HepG2 (cell line): Measurements from ENCODE around the gene FYTTD1. TPM values are rescaled to one million over a fixed set of nuclear protein-coding genes. Genes with fewer than 3 reads are reported as not detected.

ENCODE experiments used
- CBFB ChIP-seq: sonication (generic); formaldehyde crosslinking; IDR thresholded peaks from 2 replicates; pipeline ENCODE4 v1.4.0; 2020; ENCODE audit warnings: missing genetic modification reagents
- CBX1 ChIP-seq: IDR thresholded peaks from one replicate; pipeline ENCODE4 v1.6.1; 2016; ENCODE audit warnings: antibody characterized with exemption, low read depth
- CHD2 ChIP-seq: IDR thresholded peaks from 2 replicates; pipeline ENCODE4 v1.6.1; 2011; ENCODE audit warnings: low read depth, low read length, improper control_type of control experiment
- GRHL1 ChIP-seq: sonication (generic); formaldehyde crosslinking; conservative IDR thresholded peaks from 2 replicates; pipeline ENCODE4 v1.8.0; 2022; ENCODE audit warnings: missing genetic modification reagents
- GTF2F1 ChIP-seq: fragments of 150-350 bp; IDR thresholded peaks from 2 replicates; pipeline ENCODE4 v1.6.1; 2014; ENCODE audit warnings: low read length
- HIVEP1 ChIP-seq: sonication (generic); formaldehyde crosslinking; IDR thresholded peaks from 2 replicates; pipeline ENCODE4 v1.4.0; 2020; ENCODE audit warnings: mild to moderate bottlenecking, missing genetic modification reagents
- JUNB ChIP-seq: sonication (generic); formaldehyde crosslinking; IDR thresholded peaks from 2 replicates; pipeline ENCODE4 v1.8.0; 2022; ENCODE audit warnings: missing genetic modification reagents, mild to moderate bottlenecking, borderline replicate concordance
- JUND ChIP-seq: sonication (generic); formaldehyde crosslinking; IDR thresholded peaks from 2 replicates; pipeline ENCODE4 v1.8.0; 2022; ENCODE audit warnings: mild to moderate bottlenecking, missing genetic modification reagents
- RAD21 ChIP-seq: fragments of 450-650 bp; formaldehyde crosslinking; IDR thresholded peaks from 2 replicates; pipeline ENCODE4 v1.5.0; 2020; ENCODE audit warnings: mild to moderate bottlenecking
- SMAD1 ChIP-seq: sonication (generic); formaldehyde crosslinking; IDR thresholded peaks from 2 replicates; pipeline ENCODE4 v1.4.0; 2020; ENCODE audit warnings: missing genetic modification reagents, low read depth, mild to moderate bottlenecking, borderline replicate concordance
- SMC3 ChIP-seq: IDR thresholded peaks from 2 replicates; pipeline ENCODE4 v1.6.1; 2011; ENCODE audit warnings: low read length, improper control_type of control experiment
- STAG1 ChIP-seq: sonication (generic); formaldehyde crosslinking; IDR thresholded peaks from 2 replicates; pipeline ENCODE4 v1.4.0; 2020; ENCODE audit warnings: missing genetic modification reagents
- WIZ ChIP-seq: sonication (generic); formaldehyde crosslinking; IDR thresholded peaks from 2 replicates; pipeline ENCODE4 v1.5.1; 2020; ENCODE audit warnings: mild to moderate bottlenecking, missing genetic modification reagents
- ZBTB34 ChIP-seq: sonication (generic); formaldehyde crosslinking; IDR thresholded peaks from 2 replicates; pipeline ENCODE4 v1.8.0; 2022; ENCODE audit warnings: mild to moderate bottlenecking, missing genetic modification reagents
- ZC3H13 ChIP-seq: sonication (generic); formaldehyde crosslinking; IDR thresholded peaks from 2 replicates; pipeline ENCODE4 v1.8.1; 2023; ENCODE audit warnings: mild to moderate bottlenecking, missing genetic modification reagents, moderate library complexity
- ZNF230 ChIP-seq: sonication (generic); formaldehyde crosslinking; IDR thresholded peaks from 2 replicates; pipeline ENCODE4 v1.4.0; 2020; ENCODE audit warnings: mild to moderate bottlenecking, missing genetic modification reagents
- ZNF296 ChIP-seq: sonication (generic); formaldehyde crosslinking; conservative IDR thresholded peaks from 2 replicates; pipeline ENCODE4 v1.5.0; 2020; ENCODE audit warnings: mild to moderate bottlenecking, missing genetic modification reagents
- ZNF317 ChIP-seq: sonication (generic); formaldehyde crosslinking; IDR thresholded peaks from 2 replicates; pipeline ENCODE4 v1.5.0; 2020; ENCODE audit warnings: mild to moderate bottlenecking, missing genetic modification reagents
- ZNF382 ChIP-seq: sonication (generic); formaldehyde crosslinking; IDR thresholded peaks from 2 replicates; pipeline ENCODE4 v1.5.0; 2020; ENCODE audit warnings: missing genetic modification reagents, mild to moderate bottlenecking, borderline replicate concordance
- ZNF558 ChIP-seq: sonication (generic); formaldehyde crosslinking; IDR thresholded peaks from 2 replicates; pipeline ENCODE4 v1.9.0; 2022; ENCODE audit warnings: mild to moderate bottlenecking, missing genetic modification reagents, borderline replicate concordance
- ZNF570 ChIP-seq: sonication (generic); formaldehyde crosslinking; IDR thresholded peaks from 2 replicates; pipeline ENCODE4 v1.4.0; 2020; ENCODE audit warnings: mild to moderate bottlenecking, missing genetic modification reagents, borderline replicate concordance
- ZNF720 ChIP-seq: sonication (generic); formaldehyde crosslinking; IDR thresholded peaks from 2 replicates; pipeline ENCODE4 v1.4.0; 2020; ENCODE audit warnings: missing genetic modification reagents
- ZNF788 ChIP-seq: sonication (generic); formaldehyde crosslinking; IDR thresholded peaks from 2 replicates; pipeline ENCODE4 v1.5.0; 2020; ENCODE audit warnings: mild to moderate bottlenecking, missing genetic modification reagents, borderline replicate concordance
- ZNF850 ChIP-seq: sonication (generic); formaldehyde crosslinking; conservative IDR thresholded peaks from 2 replicates; pipeline ENCODE4 v1.9.0; 2021; ENCODE audit warnings: mild to moderate bottlenecking, missing genetic modification reagents
- polyA plus RNA-seq, 8 experiments: library from polyadenylated mRNA; depleted of rRNA in 3 of 8; stranded (reverse) in 7 of 8; unstranded in 1 of 8; fragments of >200 nt; fragmentation: Illumina TruSeq in 4 of 8; extraction: Trizol in 4 of 8; gene quantifications; 2 replicates each; pipeline versions ENCODE4 v1.2.1 to v1.2.3, GENCODE V29; 2011 to 2016; ENCODE audit warnings: low read depth in 4 of 8, missing spikeins in 1 of 8, mixed read lengths in 1 of 8; ENCODE audit not compliant: insufficient read depth in 1 of 8
- total RNA-seq, 5 experiments: library from RNA; depleted of rRNA; stranded (reverse); fragments of >200 nt; fragmentation: Illumina TruSeq; extraction: Trizol; gene quantifications; 2 replicates each; pipeline ENCODE4 v1.2.3, GENCODE V29; 2016; ENCODE audit warnings: low read depth in 1 of 5
- TF ChIP-seq, protein P1 (sequence below): conservative IDR thresholded peaks from 2 replicates; pipeline ENCODE4 v1.6.1; 2018; ENCODE audit warnings: missing genetic modification reagents

FYTTD1 gene
- total and polyA plus RNA-seq, 2 of the 13 experiments (the other 11 are each of a cell fraction or from before 2014, with no cell fraction given): 6.5 to 28.8 TPM

DNA sequence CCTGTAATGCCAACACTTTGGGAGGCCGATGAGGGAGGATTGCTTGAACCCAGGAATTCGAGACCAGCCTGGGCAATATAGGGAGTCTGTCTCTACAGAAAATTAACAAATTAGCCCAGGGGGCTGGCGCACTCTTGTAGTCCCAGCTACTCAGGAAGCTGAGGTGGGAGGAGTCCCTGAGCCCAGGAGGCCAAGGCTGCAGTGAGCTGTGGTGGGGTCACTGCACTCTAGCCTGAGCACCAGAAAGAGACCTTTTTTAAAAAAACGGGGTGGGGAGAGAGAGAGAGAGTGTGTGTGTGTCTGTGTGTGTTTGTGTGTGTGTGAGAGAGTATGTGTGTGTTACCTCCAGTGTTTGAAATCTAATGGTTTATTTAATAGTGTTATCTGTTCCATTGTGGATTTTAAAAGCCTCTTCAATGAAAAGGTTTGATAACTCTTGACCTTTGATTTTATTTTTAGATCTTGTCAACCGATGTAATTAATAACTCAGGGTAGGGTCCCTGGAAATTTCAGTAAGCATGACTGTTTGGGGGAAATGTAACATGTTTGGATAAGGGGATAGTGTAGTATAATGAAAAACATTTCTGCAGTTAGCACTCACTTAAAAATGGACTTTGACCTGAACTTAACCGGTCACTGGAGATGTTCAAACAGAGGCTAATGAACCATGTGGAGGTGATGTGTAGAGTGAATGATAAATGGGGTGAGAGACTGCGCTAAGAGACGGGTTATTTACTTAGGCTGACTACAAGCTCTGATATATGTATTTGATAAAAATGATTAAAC lies 71.1 kb downstream of the FYTTD1 start (continued):
- TF ChIP-seq ZNF296 (CRISPR knock-in tag) (no peak), CBX1 (peak; percentile 48), RAD21 (CRISPR knock-in tag) (peak; percentile 47; the same call in 1 of the 2 replicates), ZNF230 (CRISPR knock-in tag) (no peak), GRHL1 (no peak), SMAD1 (CRISPR knock-in tag) (no peak), WIZ (CRISPR knock-in tag) (no peak), ZNF850 (no peak), JUND (CRISPR knock-in tag) (no peak), SMC3 (no peak), ZNF382 (CRISPR knock-in tag) (no peak), ZNF570 (no peak), JUNB (CRISPR knock-in tag) (no peak), ZBTB34 (CRISPR knock-in tag) (no peak), ZNF317 (CRISPR knock-in tag) (no peak), STAG1 (CRISPR knock-in tag) (no peak), ZNF788 (CRISPR knock-in tag) (no peak), ZNF720 (CRISPR knock-in tag) (no peak), GTF2F1 (no peak), ZNF558 (no peak), ZC3H13 (CRISPR knock-in tag) (no peak), CBFB (0 out of 2 replicates have a peak, but pooled peaks have one; percentile 32), HIVEP1 (CRISPR knock-in tag) (no peak), CHD2 (no peak)
- TF ChIP-seq, protein P1, sequence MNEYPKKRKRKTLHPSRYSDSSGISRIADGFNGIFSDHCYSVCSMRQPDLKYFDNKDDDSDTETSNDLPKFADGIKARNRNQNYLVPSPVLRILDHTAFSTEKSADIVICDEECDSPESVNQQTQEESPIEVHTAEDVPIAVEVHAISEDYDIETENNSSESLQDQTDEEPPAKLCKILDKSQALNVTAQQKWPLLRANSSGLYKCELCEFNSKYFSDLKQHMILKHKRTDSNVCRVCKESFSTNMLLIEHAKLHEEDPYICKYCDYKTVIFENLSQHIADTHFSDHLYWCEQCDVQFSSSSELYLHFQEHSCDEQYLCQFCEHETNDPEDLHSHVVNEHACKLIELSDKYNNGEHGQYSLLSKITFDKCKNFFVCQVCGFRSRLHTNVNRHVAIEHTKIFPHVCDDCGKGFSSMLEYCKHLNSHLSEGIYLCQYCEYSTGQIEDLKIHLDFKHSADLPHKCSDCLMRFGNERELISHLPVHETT: no peak
